ENCODE data around the gene REST. TPM values are rescaled to one million over a fixed set of nuclear protein-coding genes. Genes with fewer than 3 reads are reported as not detected.

REST gene
- polyA plus RNA-seq, 2 of the 4 experiments (the other 2 are of a cell fraction): 8.8 to 18.6 TPM

- ChIA-PET POLR2A (no interaction called here), CTCF (no interaction called here)
- no peak overlapping the region for H3K4me3 ChIP-seq
- no peak overlapping the region for H3K27ac ChIP-seq
- no peak for TF ChIP-seq EP300 (IDR thresholded peaks at IDR 0.05)
- no peak for TF ChIP-seq ESRRA (IDR thresholded peaks at IDR 0.05; ENCODE audit: borderline replicate concordance, low read length)
- TF ChIP-seq BCL3 (IDR thresholded peaks at IDR 0.05): no peak
- no peak for TF ChIP-seq RNF2 (IDR thresholded peaks at IDR 0.05; ENCODE audit: borderline replicate concordance, low read depth)
- TF ChIP-seq NR3C1 (IDR thresholded peaks at IDR 0.05): no peak
- no peak for TF ChIP-seq RFX5 (IDR thresholded peaks at IDR 0.05)
- TF ChIP-seq REST (IDR thresholded peaks at IDR 0.05): no peak
- no peak for TF ChIP-seq MYC (IDR thresholded peaks at IDR 0.05; ENCODE audit: borderline replicate concordance, low read length)
- no peak for TF ChIP-seq CTCF (IDR thresholded peaks at IDR 0.05)
- no peak for TF ChIP-seq ATOH8 (CRISPR knock-in tag; IDR thresholded peaks at IDR 0.05; ENCODE audit: low read depth)
- no peak for TF ChIP-seq RCOR1 (IDR thresholded peaks at IDR 0.05; ENCODE audit: low read depth, low read length)
- no peak for TF ChIP-seq CHD4 (IDR thresholded peaks at IDR 0.05; ENCODE audit: borderline replicate concordance)
- no peak for TF ChIP-seq HEYL (CRISPR knock-in tag; IDR thresholded peaks at IDR 0.05)
- no peak for TF ChIP-seq CBX8 (IDR thresholded peaks at IDR 0.05)
- no peak for TF ChIP-seq NPAS2 (CRISPR knock-in tag; IDR thresholded peaks at IDR 0.05; ENCODE audit: borderline replicate concordance)
- no peak for TF ChIP-seq FOXS1 (CRISPR knock-in tag; IDR thresholded peaks at IDR 0.05)
- ATAC-seq (no peak), DNase-seq (ENCODE audit: low read depth in 1 of 2, low spot score in 1 of 2) (no peak), FAIRE-seq (no peak)
- no peak overlapping the region for H3K4me2 ChIP-seq
- WGBS (ENCODE audit: missing lambda C conversion rate): 69% methylated on average over 10 of the region's 10 CpGs
- H3K9me3 ChIP-seq: no peaks in the 10 kb centered on the region
- H3K4me1 ChIP-seq: no peaks in the 10 kb centered on the region
Measured at GRCh38 chr4:56871371-56871866, 36.3 kb upstream of the REST start.

- Histone ChIP-seq H3K4me3 (no peak overlapping the region), H3K4me2 (no peak overlapping the region), H3K4me1 (no peaks in the 10 kb centered on the region), H3K9me3 (no peaks in the 10 kb centered on the region), H3K27ac (no peak overlapping the region)
- DNase-seq (ENCODE audit: low read depth in 1 of 2, low spot score in 1 of 2) (no peak), FAIRE-seq (no peak), ATAC-seq (no peak)
- ChIA-PET CTCF (no interaction called here), POLR2A (no interaction called here)
- 88% methylated on average over 10 of the region's 10 CpGs for WGBS (ENCODE audit: missing lambda C conversion rate)
- TF ChIP-seq RFX5 (IDR thresholded peaks at IDR 0.05) (no peak), KDM1A (IDR thresholded peaks at IDR 0.05; ENCODE audit: low read depth) (no peak), HOXA7 (CRISPR knock-in tag; IDR thresholded peaks at IDR 0.05) (no peak), MAFK (IDR thresholded peaks at IDR 0.05; ENCODE audit: partially characterized antibody) (no peak), HDAC2 (IDR thresholded peaks at IDR 0.05) (no peak), ZNF302 (CRISPR knock-in tag; IDR thresholded peaks at IDR 0.05) (no peak), RAD21 (conservative IDR thresholded peaks at IDR 0.05 in 1 of 2, IDR thresholded peaks at IDR 0.05 in 1 of 2) (no peak), TP53 (CRISPR knock-in tag; IDR thresholded peaks at IDR 0.05) (no peak), HOXB13 (CRISPR knock-in tag; IDR thresholded peaks at IDR 0.05; ENCODE audit: low read depth) (no peak), SREBF2 (IDR thresholded peaks at IDR 0.05) (no peak), HMGXB4 (CRISPR knock-in tag; IDR thresholded peaks at IDR 0.05; ENCODE audit: borderline replicate concordance) (no peak), USF2 (IDR thresholded peaks at IDR 0.05) (no peak), NR3C1 (IDR thresholded peaks at IDR 0.05) (no peak)
Measured at GRCh38 chr4:56874166-56874565, 33.5 kb upstream of the REST start.
